Epithelial cell of esophagus (primary cell): ENCODE results near the gene U2AF2.

Source experiments
- DNase-seq: peaks from one replicate; pipeline ENCODE4 v3.0.0; 2010; ENCODE audit warnings: low read depth
- H3K4me3 ChIP-seq: 2 replicates; pipeline ENCODE4 v1.5.1; 2011; ENCODE audit warnings: mild to moderate bottlenecking, low read length, control low read depth
- CTCF ChIP-seq: IDR thresholded peaks from 2 replicates; pipeline ENCODE4 v1.5.1; 2011; ENCODE audit warnings: low read depth, mild to moderate bottlenecking, low read length, control low read depth, inconsistent platforms; ENCODE audit not compliant: insufficient read depth; ENCODE audit errors: missing control alignments

The U2AF2 gene

DNA sequence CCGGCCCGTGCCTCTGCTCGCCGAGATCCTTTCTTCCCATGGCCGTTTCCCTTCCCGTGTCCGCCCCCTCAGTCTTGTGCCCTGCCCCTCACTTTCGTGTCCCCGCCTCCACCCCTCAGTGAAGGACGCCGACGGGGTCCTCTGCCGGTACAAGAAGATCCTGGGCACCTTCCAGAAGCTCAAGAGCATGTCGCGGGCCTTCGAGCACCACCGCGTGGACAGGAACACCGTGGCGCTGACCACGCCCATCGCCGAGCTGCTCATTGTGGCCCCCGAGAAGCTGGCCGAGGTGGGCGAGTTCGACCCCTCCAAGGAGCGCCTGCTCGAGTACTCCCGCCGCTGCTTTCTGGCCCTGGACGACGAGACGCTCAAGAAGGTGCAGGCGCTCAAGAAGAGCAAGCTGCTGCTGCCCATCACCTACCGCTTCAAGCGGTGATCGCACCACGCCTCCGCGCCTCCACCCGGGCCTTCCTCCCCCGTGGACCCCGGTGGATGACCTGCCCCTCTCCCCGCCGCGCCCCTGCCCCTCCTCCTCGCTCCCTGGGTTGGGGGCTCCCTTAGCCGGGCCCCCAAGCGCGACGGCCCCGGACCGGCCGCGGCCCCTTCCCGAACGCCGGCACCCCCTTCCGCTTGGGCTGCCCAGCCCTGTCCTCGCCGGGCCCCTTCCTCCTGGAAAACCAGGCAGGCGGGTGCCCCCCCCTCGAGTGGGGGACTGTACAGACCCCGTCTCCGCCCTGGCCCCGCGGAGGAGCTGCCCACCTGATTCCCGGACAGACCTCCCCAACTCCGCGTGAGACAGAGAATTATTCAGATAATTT lies 2.3 kb upstream of the U2AF2 start:
- H3K4me3 ChIP-seq = no peak overlapping the region
- TF ChIP-seq CTCF = no peak
- no peak for DNase-seq

DNA sequence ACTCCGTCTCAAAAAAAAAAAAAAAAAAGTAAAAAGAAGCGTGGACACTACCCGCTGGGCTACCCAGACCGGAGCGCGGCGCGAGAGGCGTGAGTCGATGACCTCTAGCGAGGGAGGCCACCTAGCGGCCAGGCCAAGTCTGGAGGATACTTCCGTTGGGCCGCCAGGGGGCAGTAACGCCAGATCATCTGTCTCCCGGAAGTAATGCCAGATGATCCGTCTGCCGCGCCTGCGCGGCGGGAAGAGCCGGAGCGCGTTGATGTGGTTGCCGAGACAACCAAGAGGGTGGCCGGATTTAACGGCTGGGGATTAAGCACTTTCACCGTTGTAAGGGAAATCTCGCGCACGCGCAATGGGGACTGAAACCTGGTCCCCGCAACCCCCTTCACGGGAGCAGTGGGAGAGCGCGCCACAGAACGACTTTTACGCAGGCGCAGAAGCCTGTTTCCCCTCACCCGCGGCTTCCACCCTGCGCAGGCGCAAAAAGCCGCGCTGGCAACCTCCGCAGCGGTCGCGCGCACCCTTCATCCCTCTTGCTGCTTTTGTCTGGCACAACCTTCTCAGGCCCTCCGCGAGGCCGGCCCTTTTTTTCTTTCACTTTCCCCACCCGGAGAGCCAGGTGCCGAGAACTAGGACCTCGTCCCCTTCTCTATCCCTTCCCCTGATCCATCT lies 1.0 kb upstream of the U2AF2 start:
- peak; percentile 100 for TF ChIP-seq CTCF
- DNase-seq = peak; percentile 97
- peak overlapping the region; percentile 86 for H3K4me3 ChIP-seq

DNA sequence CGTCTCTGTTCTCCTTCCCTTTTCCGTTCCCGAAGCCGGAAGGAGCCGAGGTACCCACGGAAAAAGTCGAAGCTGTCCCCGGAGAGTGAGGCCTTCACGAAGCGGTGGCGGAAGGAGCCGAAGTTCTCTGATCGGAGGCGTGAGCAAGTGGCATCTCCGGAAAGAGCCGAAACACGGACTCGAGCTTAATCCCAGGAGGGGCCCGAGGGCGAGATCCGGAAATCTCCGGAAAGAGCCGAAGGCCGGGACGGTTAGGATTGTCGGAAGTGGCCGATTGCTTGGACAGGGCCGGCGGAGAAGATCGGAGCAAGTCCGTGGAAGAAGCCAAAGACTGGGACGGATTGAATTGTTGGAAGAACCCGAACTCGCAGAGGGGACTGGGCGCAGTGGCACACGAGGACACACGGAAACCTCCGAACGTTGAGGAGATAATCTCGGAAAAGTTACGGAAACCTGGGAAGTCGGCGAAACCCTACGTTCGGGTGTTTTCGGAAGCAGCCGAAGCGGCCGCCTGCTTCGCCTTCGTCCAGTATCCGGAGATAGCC lies 440 bp upstream of the U2AF2 start:
- DNase-seq = peak; percentile 99
- peak overlapping the region; percentile 86 for H3K4me3 ChIP-seq
- no peak for TF ChIP-seq CTCF

DNA sequence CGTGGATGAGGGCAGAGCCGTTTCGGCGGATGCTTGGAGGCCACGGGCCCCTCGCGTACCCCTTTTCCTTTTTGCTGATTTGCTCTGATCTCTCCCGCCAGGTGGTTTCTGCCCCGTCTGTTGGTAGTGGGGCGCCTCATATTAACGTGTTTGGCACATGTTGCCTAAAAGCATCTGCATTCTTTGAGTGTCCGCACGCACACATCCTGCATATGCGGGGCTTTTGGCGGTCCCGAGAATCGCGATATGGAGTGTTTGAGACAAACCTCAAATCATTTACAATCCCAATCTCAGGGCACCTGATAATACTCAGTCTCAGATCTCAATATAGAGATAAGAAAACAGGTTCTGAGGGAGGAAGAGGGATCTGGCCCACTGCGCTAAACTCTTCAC lies 809 bp downstream of the U2AF2 start:
- DNase-seq = no peak
- H3K4me3 ChIP-seq = peak overlapping the region; percentile 86

GRCh38 chr19:55656552-55656951 lies 1.7 kb downstream of the U2AF2 start:
- DNase-seq = no peak
- peak overlapping the region; percentile 86 for H3K4me3 ChIP-seq
- TF ChIP-seq CTCF = no peak

More for the DNA sequence above, 809 bp downstream of the U2AF2 start:
- TF ChIP-seq CTCF = no peak

DNA sequence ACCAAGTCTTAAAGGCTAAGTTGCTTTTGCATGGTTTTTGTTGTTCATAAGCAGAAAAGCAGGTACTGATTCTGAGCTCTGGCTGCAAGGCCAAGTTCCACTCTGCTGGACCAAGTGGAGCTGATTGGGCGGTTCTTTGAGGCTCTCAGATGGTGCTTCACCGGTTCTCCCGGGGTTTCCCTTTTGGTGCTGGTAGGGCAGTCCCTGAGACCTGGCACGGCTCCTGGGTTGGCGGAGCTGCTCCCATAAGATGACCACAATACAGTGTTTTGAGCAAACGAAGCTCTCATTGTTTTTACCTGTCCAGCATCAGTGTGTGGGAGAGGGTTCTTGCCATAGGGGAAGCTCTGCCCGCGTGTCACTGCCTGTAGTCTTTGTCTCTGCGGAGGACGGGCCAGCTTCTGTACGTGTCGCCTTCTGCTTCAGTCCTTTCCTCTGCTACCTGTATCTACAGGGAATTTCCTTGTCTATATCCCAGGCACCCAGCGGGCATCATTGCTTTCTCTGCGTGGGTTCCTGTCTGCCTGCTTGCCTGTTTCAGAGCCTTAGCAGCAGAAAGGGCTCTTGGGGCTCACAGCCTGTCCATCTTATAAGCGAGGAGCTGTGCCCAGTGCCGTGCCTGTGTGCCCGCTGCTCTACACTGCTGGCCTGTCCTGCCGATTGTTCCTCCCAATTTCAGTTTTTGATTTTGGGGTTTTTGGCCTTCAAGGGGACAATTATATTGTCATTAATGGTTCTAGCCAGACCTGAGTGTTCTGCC lies 2.3 kb downstream of the U2AF2 start:
- H3K4me3 ChIP-seq = peak overlapping the region; percentile 86
- TF ChIP-seq CTCF = no peak
- peak; percentile 45 for DNase-seq
